ENCODE measurements around the gene PPP1R14B.

DNA sequence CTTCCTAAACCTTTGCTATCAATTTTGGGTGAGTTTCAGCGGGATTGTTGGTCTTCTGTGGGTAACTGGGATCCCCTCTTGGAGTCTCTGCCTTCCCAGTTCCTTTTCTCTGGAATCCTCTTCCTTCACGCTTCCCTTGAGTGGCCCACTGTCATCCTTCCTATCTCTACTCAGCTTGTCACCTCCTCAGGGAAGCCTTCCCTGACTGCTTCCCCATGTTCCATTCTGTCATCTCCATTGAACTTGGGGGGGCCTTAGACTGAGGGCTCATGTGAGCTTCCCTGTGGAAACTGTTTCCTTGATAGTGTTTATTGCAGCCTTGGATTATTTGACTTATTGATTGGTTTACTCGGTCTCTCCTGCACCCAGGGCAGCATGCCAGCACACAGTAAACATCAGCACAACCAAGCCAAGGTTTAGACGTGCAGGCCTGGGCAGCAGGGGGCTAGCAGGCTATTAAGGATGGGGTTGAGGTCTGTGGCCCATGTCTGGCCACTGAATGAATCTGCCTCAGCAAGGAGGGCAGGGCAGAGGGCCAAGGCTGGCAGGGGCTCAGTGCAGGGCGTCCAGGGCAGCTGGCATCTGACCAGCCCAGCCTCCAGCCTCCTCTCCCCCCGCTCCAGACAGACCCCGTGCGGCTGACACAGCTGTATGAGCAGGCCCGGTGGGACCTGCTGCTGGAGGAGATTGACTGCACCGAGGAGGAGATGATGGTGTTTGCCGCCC is 28.0 kb downstream of the PPP1R14B start:
- TF ChIP-seq EZH2 (IDR thresholded peaks at IDR 0.05; ENCODE audit: insufficient read depth, poor library complexity, severe bottlenecking): no peak
- TF ChIP-seq EZH2phosphoT487 (IDR thresholded peaks at IDR 0.05; ENCODE audit: insufficient read depth, low read depth): no peak

Measured in GM23248 (cell line).